ENCODE data around the gene TNNT2.

Gene TNNT2

DNA sequence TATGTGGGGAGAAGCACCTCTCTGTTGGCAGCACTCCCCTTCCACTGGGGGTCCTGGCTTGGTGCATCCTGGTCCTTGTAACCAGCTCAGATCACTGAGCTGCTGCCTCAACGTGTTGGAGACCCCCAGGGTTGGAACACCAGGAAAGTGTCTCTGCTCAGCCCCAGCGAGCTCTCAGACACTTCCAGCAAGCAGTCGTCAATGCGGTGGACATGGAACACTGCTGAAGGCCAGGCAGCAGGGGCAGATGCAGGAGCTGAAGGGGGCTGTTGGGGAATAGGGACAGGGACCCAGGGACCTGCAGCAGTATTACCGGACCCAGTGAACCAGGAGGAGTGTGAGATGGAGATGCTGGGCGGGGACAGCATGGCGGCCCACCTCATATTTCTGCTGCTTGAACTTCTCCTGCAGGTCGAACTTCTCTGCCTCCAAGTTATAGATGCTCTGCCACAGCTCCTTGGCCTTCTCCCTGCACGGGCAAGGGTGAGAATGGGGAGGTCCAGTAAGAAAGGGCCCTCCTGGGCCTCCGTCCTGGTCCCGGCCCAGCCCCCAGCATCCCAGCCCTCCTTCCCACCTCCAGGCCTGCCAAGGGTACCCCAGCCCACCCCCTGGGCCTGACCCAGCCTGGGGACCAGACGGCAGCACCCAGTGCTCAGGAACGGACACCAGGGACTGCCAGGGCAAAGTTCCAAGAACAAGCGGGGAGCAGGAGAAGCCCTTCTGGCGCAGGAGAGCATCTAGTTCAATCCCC, 16.4 kb downstream of the TNNT2 start:
- in situ Hi-C loops (cut with MboI; ENCODE audit: low pct_unique_long_range_greater_than_20kb, low sequenced_read_pairs, unreplicated experiment): no loop called here

DNA sequence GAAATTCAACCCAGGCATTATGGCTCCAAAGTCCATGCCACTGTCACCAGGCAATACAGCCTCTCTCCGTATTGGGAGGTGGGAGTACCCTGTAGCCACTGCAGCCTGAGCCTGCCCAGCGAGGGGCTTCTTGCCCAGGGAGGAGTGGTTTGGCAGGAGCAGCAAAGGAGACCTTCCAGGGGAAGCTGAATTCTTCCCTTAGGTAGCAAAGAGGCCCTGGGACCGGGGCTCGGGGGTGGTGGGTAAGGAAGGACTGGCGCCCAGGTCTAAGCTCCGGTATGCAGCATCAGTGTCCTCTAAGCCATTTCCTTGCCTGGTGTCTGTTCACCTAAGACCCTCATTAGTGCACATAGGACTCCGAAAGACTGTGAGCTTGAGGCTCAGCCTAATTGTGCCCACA, 17.0 kb downstream of the TNNT2 start:
- no peak for DNase-seq (ENCODE audit: low spot score)
- in situ Hi-C loops (cut with MboI; ENCODE audit: low pct_unique_long_range_greater_than_20kb, low sequenced_read_pairs, unreplicated experiment): no loop called here
- TF ChIP-seq, protein P1, sequence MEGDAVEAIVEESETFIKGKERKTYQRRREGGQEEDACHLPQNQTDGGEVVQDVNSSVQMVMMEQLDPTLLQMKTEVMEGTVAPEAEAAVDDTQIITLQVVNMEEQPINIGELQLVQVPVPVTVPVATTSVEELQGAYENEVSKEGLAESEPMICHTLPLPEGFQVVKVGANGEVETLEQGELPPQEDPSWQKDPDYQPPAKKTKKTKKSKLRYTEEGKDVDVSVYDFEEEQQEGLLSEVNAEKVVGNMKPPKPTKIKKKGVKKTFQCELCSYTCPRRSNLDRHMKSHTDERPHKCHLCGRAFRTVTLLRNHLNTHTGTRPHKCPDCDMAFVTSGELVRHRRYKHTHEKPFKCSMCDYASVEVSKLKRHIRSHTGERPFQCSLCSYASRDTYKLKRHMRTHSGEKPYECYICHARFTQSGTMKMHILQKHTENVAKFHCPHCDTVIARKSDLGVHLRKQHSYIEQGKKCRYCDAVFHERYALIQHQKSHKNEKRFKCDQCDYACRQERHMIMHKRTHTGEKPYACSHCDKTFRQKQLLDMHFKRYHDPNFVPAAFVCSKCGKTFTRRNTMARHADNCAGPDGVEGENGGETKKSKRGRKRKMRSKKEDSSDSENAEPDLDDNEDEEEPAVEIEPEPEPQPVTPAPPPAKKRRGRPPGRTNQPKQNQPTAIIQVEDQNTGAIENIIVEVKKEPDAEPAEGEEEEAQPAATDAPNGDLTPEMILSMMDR (IDR thresholded peaks at IDR 0.05; ENCODE audit: extremely low read depth, insufficient read depth, missing control alignments): no peak

More for the DNA sequence above, 16.4 kb downstream of the TNNT2 start:
- TF ChIP-seq, protein P1 (IDR thresholded peaks at IDR 0.05; ENCODE audit: extremely low read depth, insufficient read depth, missing control alignments): no peak
- DNase-seq (ENCODE audit: low spot score): no peak

- in situ Hi-C loops (cut with MboI; ENCODE audit: low pct_unique_long_range_greater_than_20kb, low sequenced_read_pairs, unreplicated experiment): no loop called here
- TF ChIP-seq, protein P1 (IDR thresholded peaks at IDR 0.05; ENCODE audit: extremely low read depth, insufficient read depth, missing control alignments): no peak
- DNase-seq (ENCODE audit: low spot score): no peak
Observed at GRCh38 chr1:201359873-201360210, 17.6 kb downstream of the TNNT2 start.

GRCh38 chr1:201359031-201359872, 18.2 kb downstream of the TNNT2 start:
- DNase-seq (ENCODE audit: low spot score): no peak
- in situ Hi-C loops (cut with MboI; ENCODE audit: low pct_unique_long_range_greater_than_20kb, low sequenced_read_pairs, unreplicated experiment): no loop called here

DNA sequence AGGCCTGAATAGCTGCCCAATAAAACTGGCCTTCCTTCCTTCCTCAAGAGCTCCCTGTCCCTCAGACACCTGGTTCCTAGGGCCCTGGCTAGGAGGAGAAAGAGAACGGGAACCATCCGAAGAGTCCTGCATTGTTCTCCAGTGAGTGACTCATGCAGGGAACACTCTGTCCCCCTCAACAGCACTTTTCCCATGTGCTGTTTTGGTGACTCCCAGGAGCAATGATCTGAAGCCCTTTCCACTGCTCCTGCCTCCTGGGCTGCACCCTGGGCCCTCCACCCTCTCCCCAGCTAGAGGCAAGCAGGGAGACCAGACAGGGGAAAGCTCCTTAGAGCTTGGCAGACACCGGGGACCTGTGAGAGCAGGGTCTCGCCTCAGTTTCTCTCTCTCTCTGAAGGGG, 18.9 kb downstream of the TNNT2 start:
- no peak for DNase-seq (ENCODE audit: low spot score)
- TF ChIP-seq, protein P1 (IDR thresholded peaks at IDR 0.05; ENCODE audit: extremely low read depth, insufficient read depth, missing control alignments): no peak
- in situ Hi-C loops (cut with MboI; ENCODE audit: low pct_unique_long_range_greater_than_20kb, low sequenced_read_pairs, unreplicated experiment): no loop called here

More at GRCh38 chr1:201359031-201359872, 18.2 kb downstream of the TNNT2 start:
- TF ChIP-seq, protein P1 (IDR thresholded peaks at IDR 0.05; ENCODE audit: extremely low read depth, insufficient read depth, missing control alignments): no peak

- DNase-seq (ENCODE audit: low spot score): no peak
- TF ChIP-seq, protein P1 (IDR thresholded peaks at IDR 0.05; ENCODE audit: extremely low read depth, insufficient read depth, missing control alignments): no peak
- in situ Hi-C loops (cut with MboI; ENCODE audit: low pct_unique_long_range_greater_than_20kb, low sequenced_read_pairs, unreplicated experiment): no loop called here
Observed at GRCh38 chr1:201357636-201358348, 19.7 kb downstream of the TNNT2 start.

All from GM13977 (cell line).